HTR-8/SVneo (cell line): Measurements from ENCODE around the gene ACOX3.
"Not testable (repeated sequence)": the region's sequence is repeated elsewhere in the genome, so short reads cannot be mapped to it uniquely, and the experiment has no call there.

Experiments used
- DNase-seq: peaks from one replicate; pipeline ENCODE4 v3.0.0; 2011; ENCODE audit warnings: low spot score, mixed read lengths; ENCODE audit not compliant: insufficient read length
- FAIRE-seq: peaks from 2 replicates; lab custom pipeline; 2011; peaks lifted over from hg19 to GRCh38; lab: Jason Lieb, UNC

Gene ACOX3

GRCh38 chr4:8440492-8441311 is at the start of gene ACOX3, which contains the start of gene TRMT44:
ACOX3 (minus strand) TSS chr4:8440723; CDS start chr4:8416521, 24,202 bp downstream.
TRMT44 (plus strand) TSS chr4:8440777; CDS start chr4:8440823, 46 bp downstream.
- peak; percentile 95 for FAIRE-seq
- peak; percentile 86 for DNase-seq

- DNase-seq (no peak), FAIRE-seq (no peak)
These were observed 48.4 kb upstream of the ACOX3 start for GRCh38 chr4:8488791-8489369.

- FAIRE-seq, DNase-seq: not testable (repeated sequence)
These were observed 46.1 kb upstream of the ACOX3 start for GRCh38 chr4:8486643-8487042.

GRCh38 chr4:8480221-8480620 is 39.7 kb upstream of the ACOX3 start:
- DNase-seq (no peak), FAIRE-seq (no peak)

GRCh38 chr4:8478801-8479744 is 38.5 kb upstream of the ACOX3 start:
- FAIRE-seq = no peak
- no peak for DNase-seq

- no peak for FAIRE-seq
These were observed 37.8 kb upstream of the ACOX3 start for GRCh38 chr4:8478371-8478770.

GRCh38 chr4:8477676-8478075 is 37.2 kb upstream of the ACOX3 start:
- FAIRE-seq (no peak), DNase-seq (no peak)

More at GRCh38 chr4:8478371-8478770, 37.8 kb upstream of the ACOX3 start:
- no peak for DNase-seq

GRCh38 chr4:8477095-8477635 is 36.6 kb upstream of the ACOX3 start:
- FAIRE-seq (no peak), DNase-seq (no peak)

GRCh38 chr4:8475751-8476575 is 35.4 kb upstream of the ACOX3 start:
- no peak for DNase-seq
- FAIRE-seq = no peak

- no peak for FAIRE-seq
These were observed 34.3 kb upstream of the ACOX3 start for GRCh38 chr4:8474856-8475255.

GRCh38 chr4:8473920-8474590 is 33.5 kb upstream of the ACOX3 start:
- no peak for DNase-seq
- no peak for FAIRE-seq

More at GRCh38 chr4:8474856-8475255, 34.3 kb upstream of the ACOX3 start:
- DNase-seq = no peak

- DNase-seq (no peak), FAIRE-seq (no peak)
These were observed 32.8 kb upstream of the ACOX3 start for GRCh38 chr4:8473198-8473919.

- peak; percentile 45 for DNase-seq
- peak; percentile 16 for FAIRE-seq
These were observed 32.2 kb upstream of the ACOX3 start for GRCh38 chr4:8472689-8473197.

GRCh38 chr4:8472158-8472688 is 31.7 kb upstream of the ACOX3 start:
- peak; percentile 83 for FAIRE-seq

GRCh38 chr4:8471211-8471875 is 30.8 kb upstream of the ACOX3 start:
- peak; percentile 13 for FAIRE-seq
- no peak for DNase-seq

More at GRCh38 chr4:8472158-8472688, 31.7 kb upstream of the ACOX3 start:
- no peak for DNase-seq

GRCh38 chr4:8470451-8471024 is 30.0 kb upstream of the ACOX3 start:
- FAIRE-seq (no peak), DNase-seq (no peak)

GRCh38 chr4:8469550-8469949 is 29.0 kb upstream of the ACOX3 start:
- DNase-seq (no peak), FAIRE-seq (peak; percentile 23)
